ENCODE measurements around the gene DPF3.
"Not testable (repeated sequence)": the region's sequence is repeated elsewhere in the genome, so short reads cannot be mapped to it uniquely, and the experiment has no call there.

The DPF3 gene

GRCh38 chr14:72753879-72754400 lies 140.0 kb downstream of the DPF3 start:
- no peak for DNase-seq (ENCODE audit: low read depth)
- TF ChIP-seq CTCF (IDR thresholded peaks at IDR 0.05; ENCODE audit: control insufficient read depth, insufficient read depth, low read depth, low read length, missing control alignments): no peak
- H3K4me3 ChIP-seq (ENCODE audit: control insufficient read depth, low read depth, low read length): no peak overlapping the region

- no peak for TF ChIP-seq CTCF (IDR thresholded peaks at IDR 0.05; ENCODE audit: control insufficient read depth, insufficient read depth, low read depth, low read length, missing control alignments)
- H3K4me3 ChIP-seq (ENCODE audit: control insufficient read depth, low read depth, low read length): no peak overlapping the region
- no peak for DNase-seq (ENCODE audit: low read depth)
Measured at GRCh38 chr14:72753044-72753710, 140.7 kb downstream of the DPF3 start.

DNA sequence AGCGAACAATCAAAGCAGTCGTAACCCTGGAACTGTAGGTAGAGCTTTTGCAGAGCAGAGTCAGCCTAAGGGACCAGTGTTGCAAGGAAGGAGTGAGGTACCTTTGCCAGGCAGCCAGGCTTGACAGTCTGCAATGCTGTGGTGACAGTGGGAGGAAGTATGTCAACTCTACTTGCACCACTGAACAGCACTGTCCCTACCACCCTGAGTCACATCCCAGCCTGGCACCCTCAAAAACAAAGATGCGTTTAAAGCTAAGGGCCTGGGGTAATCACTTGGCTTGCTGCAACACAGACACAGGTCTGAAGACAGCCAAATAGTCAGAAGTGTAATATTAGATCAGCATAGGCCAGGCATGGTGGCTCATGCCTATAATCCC lies 141.9 kb downstream of the DPF3 start:
- DNase-seq (ENCODE audit: low read depth): no peak
- no peak for TF ChIP-seq CTCF (IDR thresholded peaks at IDR 0.05; ENCODE audit: control insufficient read depth, insufficient read depth, low read depth, low read length, missing control alignments)
- no peak overlapping the region for H3K4me3 ChIP-seq (ENCODE audit: control insufficient read depth, low read depth, low read length)

- TF ChIP-seq CTCF (IDR thresholded peaks at IDR 0.05; ENCODE audit: control insufficient read depth, insufficient read depth, low read depth, low read length, missing control alignments): no peak
- DNase-seq (ENCODE audit: low read depth): peak; percentile 8
- no peak overlapping the region for H3K4me3 ChIP-seq (ENCODE audit: control insufficient read depth, low read depth, low read length)
Measured at GRCh38 chr14:72751276-72752033, 142.4 kb downstream of the DPF3 start.

GRCh38 chr14:72748921-72749320 lies 145.0 kb downstream of the DPF3 start:
- H3K4me3 ChIP-seq (ENCODE audit: control insufficient read depth, low read depth, low read length); DNase-seq (ENCODE audit: low read depth): not testable (repeated sequence)

DNA sequence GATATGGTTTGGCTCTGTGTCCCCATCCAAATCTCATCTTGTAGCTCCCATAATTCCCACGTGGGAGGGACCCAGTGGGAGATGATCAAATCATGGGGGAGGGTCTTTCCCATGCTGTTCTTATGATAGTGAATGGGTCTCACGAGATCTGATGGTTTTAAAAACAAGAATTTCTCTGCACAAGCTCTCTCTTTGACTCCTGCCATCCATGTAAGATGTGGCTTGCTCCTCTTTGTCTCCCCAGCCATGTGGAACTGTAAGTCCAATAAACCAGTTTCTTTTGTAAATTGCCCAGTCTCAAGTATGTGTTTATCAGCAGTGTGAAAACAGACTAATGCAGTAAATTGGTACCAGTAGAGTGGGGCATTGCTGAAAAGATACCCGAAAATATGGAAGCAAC lies 146.2 kb downstream of the DPF3 start:
- H3K4me3 ChIP-seq (ENCODE audit: control insufficient read depth, low read depth, low read length): no peak overlapping the region
- DNase-seq (ENCODE audit: low read depth): no peak
- no peak for TF ChIP-seq CTCF (IDR thresholded peaks at IDR 0.05; ENCODE audit: control insufficient read depth, insufficient read depth, low read depth, low read length, missing control alignments)

All from AG09309 (cell line).